ENCODE results near the gene NTRK3.

DNA sequence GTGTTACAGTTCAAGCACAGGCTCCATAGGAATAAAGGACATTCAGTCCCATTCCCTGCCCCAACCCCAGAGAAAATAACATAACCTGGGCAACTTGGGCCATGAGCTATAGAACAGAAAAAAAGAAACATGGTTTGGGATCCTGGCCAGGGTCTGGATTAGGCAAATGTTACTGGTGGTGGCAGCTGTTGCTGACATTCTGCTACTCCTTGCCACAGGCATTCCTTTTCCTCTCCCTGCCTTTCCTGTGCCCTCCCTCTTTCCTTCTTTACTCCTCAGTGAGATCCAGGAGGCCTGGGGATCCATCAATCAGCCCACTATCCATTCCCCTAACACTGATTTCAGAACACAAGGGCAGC is 129.1 kb downstream of the NTRK3 start:
- TF ChIP-seq, protein P1, sequence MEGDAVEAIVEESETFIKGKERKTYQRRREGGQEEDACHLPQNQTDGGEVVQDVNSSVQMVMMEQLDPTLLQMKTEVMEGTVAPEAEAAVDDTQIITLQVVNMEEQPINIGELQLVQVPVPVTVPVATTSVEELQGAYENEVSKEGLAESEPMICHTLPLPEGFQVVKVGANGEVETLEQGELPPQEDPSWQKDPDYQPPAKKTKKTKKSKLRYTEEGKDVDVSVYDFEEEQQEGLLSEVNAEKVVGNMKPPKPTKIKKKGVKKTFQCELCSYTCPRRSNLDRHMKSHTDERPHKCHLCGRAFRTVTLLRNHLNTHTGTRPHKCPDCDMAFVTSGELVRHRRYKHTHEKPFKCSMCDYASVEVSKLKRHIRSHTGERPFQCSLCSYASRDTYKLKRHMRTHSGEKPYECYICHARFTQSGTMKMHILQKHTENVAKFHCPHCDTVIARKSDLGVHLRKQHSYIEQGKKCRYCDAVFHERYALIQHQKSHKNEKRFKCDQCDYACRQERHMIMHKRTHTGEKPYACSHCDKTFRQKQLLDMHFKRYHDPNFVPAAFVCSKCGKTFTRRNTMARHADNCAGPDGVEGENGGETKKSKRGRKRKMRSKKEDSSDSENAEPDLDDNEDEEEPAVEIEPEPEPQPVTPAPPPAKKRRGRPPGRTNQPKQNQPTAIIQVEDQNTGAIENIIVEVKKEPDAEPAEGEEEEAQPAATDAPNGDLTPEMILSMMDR (IDR thresholded peaks at IDR 0.05; ENCODE audit: borderline replicate concordance, extremely low read depth, low read length, poor library complexity, severe bottlenecking) = no peak
- no peak for TF ChIP-seq EZH2 (IDR thresholded peaks at IDR 0.05; ENCODE audit: borderline replicate concordance, low read depth, low read length, severe bottlenecking)
